Measurements from ENCODE around the gene DLGAP1.

Gene DLGAP1

GRCh38 chr18:3855966-3856365, 599.1 kb downstream of the DLGAP1 start:
- Histone ChIP-seq H2AFZ (ENCODE audit: low read length, unreplicated experiment) (no peak overlapping the region), H3K27ac (ENCODE audit: low read depth, low read length) (no peak overlapping the region), H3K36me3 (ENCODE audit: insufficient read depth, low read length) (no peaks in the 10 kb centered on the region), H3K79me2 (ENCODE audit: control insufficient read depth, insufficient read depth, low read length, unreplicated experiment) (no peaks in the 10 kb centered on the region), H3K4me1 (ENCODE audit: control insufficient read depth, insufficient read depth, low read length, unreplicated experiment) (peaks cover 7% of the 10 kb centered on the region), H3K4me3 (ENCODE audit: low read depth, low read length) (no peak overlapping the region), H3K27me3 (ENCODE audit: insufficient read depth, low read length) (no peaks in the 10 kb centered on the region)

- Histone ChIP-seq H3K36me3 (ENCODE audit: insufficient read depth, low read length) (no peaks in the 10 kb centered on the region), H3K27ac (ENCODE audit: low read depth, low read length) (no peak overlapping the region), H2AFZ (ENCODE audit: low read length, unreplicated experiment) (no peak overlapping the region), H3K27me3 (ENCODE audit: insufficient read depth, low read length) (no peaks in the 10 kb centered on the region), H3K4me3 (ENCODE audit: low read depth, low read length) (no peak overlapping the region), H3K4me1 (ENCODE audit: control insufficient read depth, insufficient read depth, low read length, unreplicated experiment) (peaks cover 2% of the 10 kb centered on the region), H3K79me2 (ENCODE audit: control insufficient read depth, insufficient read depth, low read length, unreplicated experiment) (no peaks in the 10 kb centered on the region)
Observed at GRCh38 chr18:3852321-3852720, 602.8 kb downstream of the DLGAP1 start.

- Histone ChIP-seq H3K27ac (ENCODE audit: low read depth, low read length) (no peak overlapping the region), H2AFZ (ENCODE audit: low read length, unreplicated experiment) (no peak overlapping the region), H3K4me3 (ENCODE audit: low read depth, low read length) (no peak overlapping the region), H3K27me3 (ENCODE audit: insufficient read depth, low read length) (no peaks in the 10 kb centered on the region), H3K79me2 (ENCODE audit: control insufficient read depth, insufficient read depth, low read length, unreplicated experiment) (no peaks in the 10 kb centered on the region), H3K4me1 (ENCODE audit: control insufficient read depth, insufficient read depth, low read length, unreplicated experiment) (no peaks in the 10 kb centered on the region), H3K36me3 (ENCODE audit: insufficient read depth, low read length) (no peaks in the 10 kb centered on the region)
Observed at GRCh38 chr18:3851159-3851558, 603.9 kb downstream of the DLGAP1 start.

- H3K4me3 ChIP-seq (ENCODE audit: low read depth, low read length): no peak overlapping the region
- H3K4me1 ChIP-seq (ENCODE audit: control insufficient read depth, insufficient read depth, low read length, unreplicated experiment): no peaks in the 10 kb centered on the region
- H3K36me3 ChIP-seq (ENCODE audit: insufficient read depth, low read length): no peaks in the 10 kb centered on the region
- no peak overlapping the region for H2AFZ ChIP-seq (ENCODE audit: low read length, unreplicated experiment)
- no peaks in the 10 kb centered on the region for H3K79me2 ChIP-seq (ENCODE audit: control insufficient read depth, insufficient read depth, low read length, unreplicated experiment)
- H3K27ac ChIP-seq (ENCODE audit: low read depth, low read length): no peak overlapping the region
- H3K27me3 ChIP-seq (ENCODE audit: insufficient read depth, low read length): 0 out of 2 replicates have a peak, but pooled peaks cover under 1% of the 10 kb centered on the region
Observed at GRCh38 chr18:3848316-3848715, 606.8 kb downstream of the DLGAP1 start.

GRCh38 chr18:3845161-3845560, 609.9 kb downstream of the DLGAP1 start:
- Histone ChIP-seq H3K4me1 (ENCODE audit: control insufficient read depth, insufficient read depth, low read length, unreplicated experiment) (no peaks in the 10 kb centered on the region), H3K27ac (ENCODE audit: low read depth, low read length) (no peak overlapping the region), H3K79me2 (ENCODE audit: control insufficient read depth, insufficient read depth, low read length, unreplicated experiment) (no peaks in the 10 kb centered on the region), H3K27me3 (ENCODE audit: insufficient read depth, low read length) (0 out of 2 replicates have a peak, but pooled peaks cover 6% of the 10 kb centered on the region), H3K36me3 (ENCODE audit: insufficient read depth, low read length) (no peaks in the 10 kb centered on the region), H3K4me3 (ENCODE audit: low read depth, low read length) (no peak overlapping the region), H2AFZ (ENCODE audit: low read length, unreplicated experiment) (no peak overlapping the region)

- Histone ChIP-seq H3K27me3 (ENCODE audit: insufficient read depth, low read length) (0 out of 2 replicates have a peak, but pooled peaks cover 6% of the 10 kb centered on the region), H3K4me1 (ENCODE audit: control insufficient read depth, insufficient read depth, low read length, unreplicated experiment) (no peaks in the 10 kb centered on the region), H3K27ac (ENCODE audit: low read depth, low read length) (no peak overlapping the region), H3K79me2 (ENCODE audit: control insufficient read depth, insufficient read depth, low read length, unreplicated experiment) (no peaks in the 10 kb centered on the region), H2AFZ (ENCODE audit: low read length, unreplicated experiment) (no peak overlapping the region), H3K36me3 (ENCODE audit: insufficient read depth, low read length) (no peaks in the 10 kb centered on the region), H3K4me3 (ENCODE audit: low read depth, low read length) (no peak overlapping the region)
Observed at GRCh38 chr18:3842844-3843243, 612.3 kb downstream of the DLGAP1 start.

- Histone ChIP-seq H3K4me3 (ENCODE audit: low read depth, low read length) (no peak overlapping the region), H3K27me3 (ENCODE audit: insufficient read depth, low read length) (0 out of 2 replicates have a peak, but pooled peaks cover 6% of the 10 kb centered on the region), H3K36me3 (ENCODE audit: insufficient read depth, low read length) (no peaks in the 10 kb centered on the region), H3K27ac (ENCODE audit: low read depth, low read length) (no peak overlapping the region), H2AFZ (ENCODE audit: low read length, unreplicated experiment) (no peak overlapping the region), H3K4me1 (ENCODE audit: control insufficient read depth, insufficient read depth, low read length, unreplicated experiment) (no peaks in the 10 kb centered on the region), H3K79me2 (ENCODE audit: control insufficient read depth, insufficient read depth, low read length, unreplicated experiment) (no peaks in the 10 kb centered on the region)
Observed at GRCh38 chr18:3840766-3841165, 614.3 kb downstream of the DLGAP1 start.

GRCh38 chr18:3839581-3839981, 615.5 kb downstream of the DLGAP1 start:
- Histone ChIP-seq H3K27ac (ENCODE audit: low read depth, low read length) (no peak overlapping the region), H3K4me1 (ENCODE audit: control insufficient read depth, insufficient read depth, low read length, unreplicated experiment) (no peaks in the 10 kb centered on the region), H2AFZ (ENCODE audit: low read length, unreplicated experiment) (no peak overlapping the region), H3K36me3 (ENCODE audit: insufficient read depth, low read length) (no peaks in the 10 kb centered on the region), H3K79me2 (ENCODE audit: control insufficient read depth, insufficient read depth, low read length, unreplicated experiment) (no peaks in the 10 kb centered on the region), H3K27me3 (ENCODE audit: insufficient read depth, low read length) (0 out of 2 replicates have a peak, but pooled peaks cover 6% of the 10 kb centered on the region), H3K4me3 (ENCODE audit: low read depth, low read length) (no peak overlapping the region)

- no peaks in the 10 kb centered on the region for H3K4me1 ChIP-seq (ENCODE audit: control insufficient read depth, insufficient read depth, low read length, unreplicated experiment)
- H3K79me2 ChIP-seq (ENCODE audit: control insufficient read depth, insufficient read depth, low read length, unreplicated experiment): no peaks in the 10 kb centered on the region
- no peak overlapping the region for H3K27ac ChIP-seq (ENCODE audit: low read depth, low read length)
- H2AFZ ChIP-seq (ENCODE audit: low read length, unreplicated experiment): no peak overlapping the region
- H3K4me3 ChIP-seq (ENCODE audit: low read depth, low read length): no peak overlapping the region
- 0 out of 2 replicates have a peak, but pooled peaks cover 3% of the 10 kb centered on the region for H3K27me3 ChIP-seq (ENCODE audit: insufficient read depth, low read length)
- no peaks in the 10 kb centered on the region for H3K36me3 ChIP-seq (ENCODE audit: insufficient read depth, low read length)
Observed at GRCh38 chr18:3836483-3837335, 618.4 kb downstream of the DLGAP1 start.

- H3K4me1 ChIP-seq (ENCODE audit: control insufficient read depth, insufficient read depth, low read length, unreplicated experiment): peaks cover 2% of the 10 kb centered on the region
- H3K27ac ChIP-seq (ENCODE audit: low read depth, low read length): no peak overlapping the region
- H3K4me3 ChIP-seq (ENCODE audit: low read depth, low read length): no peak overlapping the region
- no peaks in the 10 kb centered on the region for H3K79me2 ChIP-seq (ENCODE audit: control insufficient read depth, insufficient read depth, low read length, unreplicated experiment)
- 0 out of 2 replicates have a peak, but pooled peaks cover 3% of the 10 kb centered on the region for H3K27me3 ChIP-seq (ENCODE audit: insufficient read depth, low read length)
- H2AFZ ChIP-seq (ENCODE audit: low read length, unreplicated experiment): no peak overlapping the region
- H3K36me3 ChIP-seq (ENCODE audit: insufficient read depth, low read length): no peaks in the 10 kb centered on the region
Observed at GRCh38 chr18:3832025-3832638, 623.0 kb downstream of the DLGAP1 start.

GRCh38 chr18:3830604-3831003, 624.5 kb downstream of the DLGAP1 start:
- Histone ChIP-seq H3K79me2 (ENCODE audit: control insufficient read depth, insufficient read depth, low read length, unreplicated experiment) (no peaks in the 10 kb centered on the region), H3K4me1 (ENCODE audit: control insufficient read depth, insufficient read depth, low read length, unreplicated experiment) (peaks cover 4% of the 10 kb centered on the region), H2AFZ (ENCODE audit: low read length, unreplicated experiment) (no peak overlapping the region), H3K27me3 (ENCODE audit: insufficient read depth, low read length) (0 out of 2 replicates have a peak, but pooled peaks cover 3% of the 10 kb centered on the region), H3K27ac (ENCODE audit: low read depth, low read length) (no peak overlapping the region), H3K4me3 (ENCODE audit: low read depth, low read length) (no peak overlapping the region), H3K36me3 (ENCODE audit: insufficient read depth, low read length) (no peaks in the 10 kb centered on the region)
